DMS53 (cell line): ENCODE data around the gene ABCD1.

Experiments used
- DNase-seq: peaks from one replicate; lab custom pipeline; 2025; lab: John Stamatoyannopoulos, UW

Gene ABCD1

GRCh38 chrX:153774576-153775292 lies 50.1 kb downstream of the ABCD1 start:
- no peak for DNase-seq

GRCh38 chrX:153775293-153776119 lies 50.9 kb downstream of the ABCD1 start:
- DNase-seq = no peak

GRCh38 chrX:153776120-153776599 lies 51.5 kb downstream of the ABCD1 start:
- no peak for DNase-seq

GRCh38 chrX:153776611-153777045 lies 52.0 kb downstream of the ABCD1 start:
- DNase-seq = no peak

GRCh38 chrX:153777261-153778090 lies 52.8 kb downstream of the ABCD1 start:
- no peak for DNase-seq

GRCh38 chrX:153778181-153778580 lies 53.5 kb downstream of the ABCD1 start:
- DNase-seq = no peak

GRCh38 chrX:153778684-153779101 lies 54.0 kb downstream of the ABCD1 start:
- peak; percentile 49 for DNase-seq

GRCh38 chrX:153779891-153780677 lies 55.4 kb downstream of the ABCD1 start:
- DNase-seq = peak; percentile 50

- DNase-seq = peak; percentile 70
Observed at GRCh38 chrX:153780678-153781427, 56.2 kb downstream of the ABCD1 start, which contains the start of gene SRPK3. Gene SRPK3, plus strand, starts transcription at chrX:153781041. Its CDS starts 46 bp downstream, at chrX:153781087.

GRCh38 chrX:153781428-153782047 lies 56.9 kb downstream of the ABCD1 start:
- DNase-seq = peak; percentile 82

- peak; percentile 91 for DNase-seq
Observed at GRCh38 chrX:153782313-153782712, 57.7 kb downstream of the ABCD1 start.

GRCh38 chrX:153782871-153783270 lies 58.2 kb downstream of the ABCD1 start:
- no peak for DNase-seq

- DNase-seq = no peak
Observed at GRCh38 chrX:153783378-153784013, 58.8 kb downstream of the ABCD1 start.

GRCh38 chrX:153784325-153784967 lies 59.8 kb downstream of the ABCD1 start:
- DNase-seq = no peak

GRCh38 chrX:153786669-153787068 lies 62.0 kb downstream of the ABCD1 start:
- peak; percentile 33 for DNase-seq

GRCh38 chrX:153789654-153790053 lies 65.0 kb downstream of the ABCD1 start:
- no peak for DNase-seq

- no peak for DNase-seq
Observed at GRCh38 chrX:153791104-153791852, 66.6 kb downstream of the ABCD1 start.

GRCh38 chrX:153792368-153792767 lies 67.7 kb downstream of the ABCD1 start:
- no peak for DNase-seq
